NCI-H146 treated with DMSO at 0.1 percent for 48 hours (cell line): ENCODE results near the gene ARHGAP42.

Source experiments
- DNase-seq: peaks from one replicate; lab custom pipeline; 2025; ENCODE audit not compliant: unreplicated experiment; lab: John Stamatoyannopoulos, UW

ARHGAP42 gene

GRCh38 chr11:100830978-100831732, 144.1 kb downstream of the ARHGAP42 start:
- DNase-seq, result no peak

GRCh38 chr11:100831929-100832494, 144.9 kb downstream of the ARHGAP42 start:
- DNase-seq, result no peak

- no peak for DNase-seq
Observed at GRCh38 chr11:100832829-100833228, 145.7 kb downstream of the ARHGAP42 start.

- no peak for DNase-seq
Observed at GRCh38 chr11:100833276-100833675, 146.2 kb downstream of the ARHGAP42 start.

- no peak for DNase-seq
Observed at GRCh38 chr11:100835854-100836253, 148.8 kb downstream of the ARHGAP42 start.

GRCh38 chr11:100837311-100837710, 150.2 kb downstream of the ARHGAP42 start:
- no peak for DNase-seq

GRCh38 chr11:100841711-100842407, 154.8 kb downstream of the ARHGAP42 start:
- no peak for DNase-seq

GRCh38 chr11:100847696-100848216, 160.7 kb downstream of the ARHGAP42 start:
- no peak for DNase-seq

- no peak for DNase-seq
Observed at GRCh38 chr11:100849009-100849900, 162.2 kb downstream of the ARHGAP42 start.

GRCh38 chr11:100849901-100850235, 162.8 kb downstream of the ARHGAP42 start:
- DNase-seq, result no peak

GRCh38 chr11:100851147-100851546, 164.1 kb downstream of the ARHGAP42 start:
- DNase-seq, result no peak

GRCh38 chr11:100851584-100852152, 164.6 kb downstream of the ARHGAP42 start:
- no peak for DNase-seq

GRCh38 chr11:100855466-100856067, 168.5 kb downstream of the ARHGAP42 start:
- peak; percentile 18 for DNase-seq

GRCh38 chr11:100857236-100858005, 170.3 kb downstream of the ARHGAP42 start:
- no peak for DNase-seq

GRCh38 chr11:100860318-100861155, 173.4 kb downstream of the ARHGAP42 start:
- no peak for DNase-seq

- no peak for DNase-seq
Observed at GRCh38 chr11:100861212-100861611, 174.1 kb downstream of the ARHGAP42 start.

- no peak for DNase-seq
Observed at GRCh38 chr11:100863080-100863581, 176.0 kb downstream of the ARHGAP42 start.

GRCh38 chr11:100865443-100866065, 178.5 kb downstream of the ARHGAP42 start:
- no peak for DNase-seq
